ENCODE measurements around the gene SKIDA1. TPM values are rescaled to one million over a fixed set of nuclear protein-coding genes. Genes with fewer than 3 reads are reported as not detected.
A peak's percentile ranks its signal among the peaks of the same experiment; 100 is the strongest.

SKIDA1 gene
- total RNA-seq, 5 donors from 2014 or later (not counting 1 experiment from before 2014, with no cell fraction given) = 0.12 to 0.72 (median 0.57) TPM

DNA sequence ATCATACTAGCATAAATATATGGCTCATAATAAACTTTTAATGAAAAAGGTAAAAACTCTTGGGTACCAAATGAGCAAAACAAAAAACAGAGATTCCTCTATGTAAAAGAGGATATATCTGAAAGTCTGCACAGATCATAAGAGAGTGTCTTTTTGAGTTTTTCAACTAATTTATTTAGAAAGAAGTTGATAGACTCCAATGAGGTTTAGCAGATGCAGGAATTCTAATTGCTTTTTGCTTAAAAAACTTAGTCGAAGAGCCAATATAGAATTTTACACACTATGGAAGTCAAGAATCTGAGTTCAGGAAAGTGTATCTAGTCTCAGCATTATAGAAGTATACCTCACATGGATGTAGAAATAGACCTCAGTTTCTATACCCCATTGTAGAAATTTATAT lies 5.2 kb upstream of the SKIDA1 start:
- no CpG with 5 or more reads among the region's 1 CpG for WGBS (ENCODE audit: insufficient coverage)
- Histone ChIP-seq H3K27me3 (replicated peaks in 1 of 2; ENCODE audit: control insufficient read depth in 2 of 2, extremely low read depth in 1 of 2, insufficient read depth in 2 of 2, low read length in 1 of 2) (peaks cover 0 to 2% of the 10 kb centered on the region in 2 experiments), H3K36me3 (ENCODE audit: control insufficient read depth in 2 of 2, extremely low read depth in 1 of 2, insufficient read depth in 1 of 2, low read length in 1 of 2) (no peaks in the 10 kb centered on the region), H3K27ac (ENCODE audit: low read length) (no peak overlapping the region), H3K9me3 (no peaks in the 10 kb centered on the region), H3K4me3 (ENCODE audit: control insufficient read depth in 1 of 2, extremely low read depth in 1 of 2, low read length in 1 of 2) (no peak overlapping the region), H3K4me1 (ENCODE audit: control insufficient read depth in 1 of 2, extremely low read depth in 1 of 2, insufficient read depth in 2 of 2, low read length in 2 of 2) (peaks cover 15 to 30% of the 10 kb centered on the region in 2 experiments)
- H3K9me3 Mint-ChIP-seq = no peaks in the 10 kb centered on the region
- peaks cover 0 to 6% of the 10 kb centered on the region in 2 donors for H3K27me3 Mint-ChIP-seq
- peaks cover 27 to 30% (median 27%) of the 10 kb centered on the region in 3 donors for H3K4me1 Mint-ChIP-seq
- POLR2A ChIA-PET = interaction anchor here in 1 of 2 donors (0.6 kb wide), 1 partner anchor 809 kb away, joined by 3 read pairs; no protein-coding TSS in a partner anchor
- H3K27ac Mint-ChIP-seq = no peak overlapping the region
- H3K36me3 Mint-ChIP-seq = peaks cover 2% of the 10 kb centered on the region
- ATAC-seq (replicated peaks in 1 of 4) (no peak), DNase-seq (no peak)
- CTCF ChIA-PET = no interaction called here
- H3K4me3 Mint-ChIP-seq = no peak overlapping the region

DNA sequence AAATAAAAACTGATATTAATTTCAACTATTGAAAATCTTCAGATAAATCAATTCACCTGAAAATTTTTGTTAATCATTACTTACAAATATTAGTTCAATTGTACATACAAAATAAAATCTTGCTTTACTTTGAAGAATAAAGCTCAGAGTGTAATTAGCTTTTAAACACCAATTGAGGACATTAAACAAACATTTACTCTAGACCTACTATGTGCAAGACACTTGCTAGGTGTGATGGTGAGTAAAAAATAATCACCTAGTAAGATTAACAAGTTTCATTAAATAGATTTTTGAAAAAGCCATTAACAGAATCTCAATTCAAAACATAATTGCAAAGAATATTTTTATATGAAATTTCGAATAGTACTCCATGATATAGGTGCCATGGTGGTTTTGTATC lies 4.7 kb upstream of the SKIDA1 start:
- Mint-ChIP-seq H3K4me1 (peaks cover 27 to 30% (median 28%) of the 10 kb centered on the region in 3 donors), H3K36me3 (no peaks in the 10 kb centered on the region), H3K9me3 (no peaks in the 10 kb centered on the region), H3K27ac (no peak overlapping the region), H3K4me3 (no peak overlapping the region), H3K27me3 (peaks cover 0 to 8% of the 10 kb centered on the region in 2 donors)
- Histone ChIP-seq H3K4me1 (ENCODE audit: control insufficient read depth in 1 of 2, extremely low read depth in 1 of 2, insufficient read depth in 2 of 2, low read length in 2 of 2) (peaks cover 20 to 31% of the 10 kb centered on the region in 2 experiments), H3K9me3 (no peaks in the 10 kb centered on the region), H3K4me3 (ENCODE audit: control insufficient read depth in 1 of 2, extremely low read depth in 1 of 2, low read length in 1 of 2) (no peak overlapping the region), H3K27me3 (replicated peaks in 1 of 2; ENCODE audit: control insufficient read depth in 2 of 2, extremely low read depth in 1 of 2, insufficient read depth in 2 of 2, low read length in 1 of 2) (peaks cover 0 to 4% of the 10 kb centered on the region in 2 experiments), H3K27ac (ENCODE audit: low read length) (no peak overlapping the region), H3K36me3 (ENCODE audit: control insufficient read depth in 2 of 2, extremely low read depth in 1 of 2, insufficient read depth in 1 of 2, low read length in 1 of 2) (no peaks in the 10 kb centered on the region)
- WGBS (ENCODE audit: insufficient coverage) = no CpG with 5 or more reads among the region's 1 CpG
- ChIA-PET CTCF (no interaction called here), POLR2A (interaction anchor here in 1 of 2 donors (0.6 kb wide), 1 partner anchor 671 kb away, joined by 3 read pairs; no protein-coding TSS in a partner anchor)
- DNase-seq (no peak), ATAC-seq (replicated peaks in 1 of 4) (no peak)

DNA sequence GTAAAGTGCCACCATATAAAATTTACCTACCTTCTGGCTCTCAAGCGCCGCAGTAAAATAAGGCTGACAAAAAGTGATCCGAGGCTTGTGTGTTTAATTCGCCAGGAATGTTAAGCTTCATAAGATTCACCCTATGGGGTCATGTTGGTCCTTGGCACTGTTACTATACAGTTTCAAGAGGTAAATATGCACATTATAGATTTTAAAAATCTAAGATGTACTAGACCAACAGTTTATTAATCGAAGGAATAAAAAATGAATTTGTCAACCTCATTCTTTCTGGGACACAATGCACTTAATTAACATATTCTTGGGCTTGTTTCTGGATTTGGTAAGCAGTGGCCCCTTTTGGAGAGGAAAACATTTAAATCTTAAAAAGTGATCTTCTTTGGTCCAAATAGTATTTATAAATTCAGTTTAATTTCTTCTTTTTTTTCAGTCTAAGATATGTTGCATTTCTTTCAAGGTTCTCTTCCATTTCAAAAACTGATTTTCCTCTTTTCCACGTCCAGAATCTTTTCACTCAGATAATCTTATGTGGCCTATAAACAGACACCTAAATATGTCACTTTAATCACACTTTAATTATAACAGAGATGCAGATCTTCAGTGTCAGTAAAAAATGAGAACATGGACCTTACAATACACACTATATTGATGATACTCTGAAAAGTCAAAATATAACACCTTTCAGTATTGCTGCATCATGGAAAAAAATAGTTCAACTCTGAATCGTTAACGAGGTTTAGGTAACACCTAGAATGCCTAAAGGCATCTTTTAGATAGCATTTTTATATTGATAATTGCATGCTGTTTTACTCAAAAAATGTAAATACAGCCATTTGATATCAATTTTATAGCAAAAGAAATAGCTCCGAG lies 3.8 kb upstream of the SKIDA1 start:
- no peak for DNase-seq
- H3K4me1 Mint-ChIP-seq = peaks cover 34 to 36% (median 35%) of the 10 kb centered on the region in 3 donors
- H3K9me3 Mint-ChIP-seq = no peaks in the 10 kb centered on the region
- CTCF ChIA-PET = interaction anchor here (0.5 to 0.7 kb wide), 3 partner anchors 8 to 1187 kb away, joined by 3 read pairs; no protein-coding TSS in a partner anchor
- Histone ChIP-seq H3K4me3 (ENCODE audit: control insufficient read depth in 1 of 2, extremely low read depth in 1 of 2, low read length in 1 of 2) (no peak overlapping the region), H3K27ac (ENCODE audit: low read length) (no peak overlapping the region), H3K27me3 (replicated peaks in 1 of 2; ENCODE audit: control insufficient read depth in 2 of 2, extremely low read depth in 1 of 2, insufficient read depth in 2 of 2, low read length in 1 of 2) (peaks cover 0 to 5% of the 10 kb centered on the region in 2 experiments), H3K9me3 (no peaks in the 10 kb centered on the region), H3K4me1 (ENCODE audit: control insufficient read depth in 1 of 2, extremely low read depth in 1 of 2, insufficient read depth in 2 of 2, low read length in 2 of 2) (peaks cover 26 to 34% of the 10 kb centered on the region in 2 experiments), H3K36me3 (ENCODE audit: control insufficient read depth in 2 of 2, extremely low read depth in 1 of 2, insufficient read depth in 1 of 2, low read length in 1 of 2) (no peaks in the 10 kb centered on the region)
- H3K4me3 Mint-ChIP-seq = no peak overlapping the region
- H3K27ac Mint-ChIP-seq = peak overlapping the region in 1 of 2 donors; percentile 54
- no peaks in the 10 kb centered on the region for H3K36me3 Mint-ChIP-seq
- no CpG with 5 or more reads among the region's 9 CpGs for WGBS (ENCODE audit: insufficient coverage)
- POLR2A ChIA-PET = interaction anchor here in 1 of 2 donors (0.6 kb wide), 1 partner anchor 672 kb away, joined by 3 read pairs; no protein-coding TSS in a partner anchor
- ATAC-seq (replicated peaks in 1 of 4) = no peak
- peaks cover 0 to 14% of the 10 kb centered on the region in 2 donors for H3K27me3 Mint-ChIP-seq

- Mint-ChIP-seq H3K9me3 (no peaks in the 10 kb centered on the region), H3K27me3 (peaks cover 3 to 17% of the 10 kb centered on the region in 2 donors), H3K36me3 (no peaks in the 10 kb centered on the region), H3K4me1 (peaks cover 33 to 37% (median 36%) of the 10 kb centered on the region in 3 donors), H3K27ac (peak overlapping the region; percentile 49 to 82), H3K4me3 (peak overlapping the region in 2 of 3 donors; percentile 47 to 83)
- H3K4me1 ChIP-seq (ENCODE audit: control insufficient read depth in 1 of 2, extremely low read depth in 1 of 2, insufficient read depth in 2 of 2, low read length in 2 of 2) = peaks cover 26 to 32% of the 10 kb centered on the region in 2 experiments
- WGBS (ENCODE audit: insufficient coverage) = no CpG with 5 or more reads among the region's 8 CpGs
- DNase-seq (no peak), ATAC-seq (replicated peaks in 1 of 4) (no peak)
- no peaks in the 10 kb centered on the region for H3K9me3 ChIP-seq
- H3K27ac ChIP-seq (ENCODE audit: low read length) = no peak overlapping the region
- ChIA-PET CTCF (interaction anchor here in 1 of 2 donors (0.6 to 0.7 kb wide), 2 partner anchors 40 to 1188 kb away, joined by 3 read pairs; no protein-coding TSS in a partner anchor), POLR2A (no interaction called here)
- no peaks in the 10 kb centered on the region for H3K36me3 ChIP-seq (ENCODE audit: control insufficient read depth in 2 of 2, extremely low read depth in 1 of 2, insufficient read depth in 1 of 2, low read length in 1 of 2)
- H3K4me3 ChIP-seq (ENCODE audit: control insufficient read depth in 1 of 2, extremely low read depth in 1 of 2, low read length in 1 of 2) = no peak overlapping the region
- H3K27me3 ChIP-seq (replicated peaks in 1 of 2; ENCODE audit: control insufficient read depth in 2 of 2, extremely low read depth in 1 of 2, insufficient read depth in 2 of 2, low read length in 1 of 2) = peaks cover 0 to 5% of the 10 kb centered on the region in 2 experiments
Observed at GRCh38 chr10:21528236-21529031, 3.0 kb upstream of the SKIDA1 start.

DNA sequence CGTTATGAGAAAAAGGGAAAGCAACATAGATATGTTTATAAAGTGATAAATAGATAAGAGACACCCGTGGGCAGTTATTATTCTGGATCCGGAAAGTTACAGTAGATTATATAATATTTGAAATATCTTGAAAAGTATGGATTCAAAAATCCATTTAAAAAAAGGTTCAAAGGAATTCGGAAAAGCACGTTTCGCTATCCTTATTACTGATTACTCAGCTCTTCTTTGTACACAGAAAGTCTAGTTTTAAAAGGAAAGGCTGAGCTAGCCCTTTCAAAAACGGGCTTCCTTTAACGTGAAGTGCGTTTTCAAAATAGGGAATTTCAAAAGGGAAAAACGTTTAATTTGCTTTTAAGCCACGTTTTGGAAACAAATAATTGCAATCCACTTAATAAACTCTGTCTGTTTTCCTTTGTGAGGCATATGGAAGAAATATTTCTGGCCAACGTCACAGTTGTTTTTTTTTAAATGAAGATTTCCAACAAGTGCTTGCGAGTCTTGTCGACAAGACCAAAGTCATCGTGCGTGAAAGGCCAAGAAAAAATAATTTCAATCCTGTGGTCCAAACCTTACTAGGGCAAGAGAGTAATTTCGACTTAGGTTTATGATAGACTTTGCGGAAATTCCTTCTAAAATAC lies 2.2 kb upstream of the SKIDA1 start:
- Histone ChIP-seq H3K36me3 (ENCODE audit: control insufficient read depth in 2 of 2, extremely low read depth in 1 of 2, insufficient read depth in 1 of 2, low read length in 1 of 2) (no peaks in the 10 kb centered on the region), H3K9me3 (no peaks in the 10 kb centered on the region), H3K4me3 (ENCODE audit: control insufficient read depth in 1 of 2, extremely low read depth in 1 of 2, low read length in 1 of 2) (peak overlapping the region; percentile 47 to 77), H3K27ac (ENCODE audit: low read length) (peak overlapping the region; percentile 15), H3K27me3 (replicated peaks in 1 of 2; ENCODE audit: control insufficient read depth in 2 of 2, extremely low read depth in 1 of 2, insufficient read depth in 2 of 2, low read length in 1 of 2) (peaks cover 0 to 5% of the 10 kb centered on the region in 2 experiments), H3K4me1 (ENCODE audit: control insufficient read depth in 1 of 2, extremely low read depth in 1 of 2, insufficient read depth in 2 of 2, low read length in 2 of 2) (peaks cover 20 to 28% of the 10 kb centered on the region in 2 experiments)
- POLR2A ChIA-PET = no interaction called here
- WGBS (ENCODE audit: insufficient coverage) = 100% methylated on average over 1 of the region's 18 CpGs
- Mint-ChIP-seq H3K4me1 (peaks cover 26 to 31% (median 29%) of the 10 kb centered on the region in 3 donors), H3K36me3 (no peaks in the 10 kb centered on the region), H3K9me3 (no peaks in the 10 kb centered on the region), H3K4me3 (peak overlapping the region; percentile 75 to 83 (median 82)), H3K27me3 (peaks cover 4 to 19% of the 10 kb centered on the region in 2 donors), H3K27ac (peak overlapping the region; percentile 87)
- ATAC-seq (replicated peaks in 1 of 4) (no peak), DNase-seq (peak in 1 of 35 experiments; percentile 17)
- CTCF ChIA-PET = interaction anchor here in 1 of 2 donors (0.6 to 0.7 kb wide), 2 partner anchors 10 to 31 kb away, joined by 3 read pairs; no protein-coding TSS in a partner anchor

All from T-cell (primary cell).